Measurements from ENCODE around the gene CBFA2T3.

Gene CBFA2T3

GRCh38 chr16:88842308-88842756 lies 134.7 kb downstream of the CBFA2T3 start:
- no peak for DNase-seq (ENCODE audit: low spot score)
- no peak for TF ChIP-seq CTCF (IDR thresholded peaks at IDR 0.05; ENCODE audit: extremely low read depth, missing control alignments)

- TF ChIP-seq CTCF (IDR thresholded peaks at IDR 0.05; ENCODE audit: extremely low read depth, missing control alignments), result no peak
- DNase-seq (ENCODE audit: low spot score), result no peak
Measured at GRCh38 chr16:88841521-88842307, 135.3 kb downstream of the CBFA2T3 start.

- no peak for TF ChIP-seq CTCF (IDR thresholded peaks at IDR 0.05; ENCODE audit: extremely low read depth, missing control alignments)
- DNase-seq (ENCODE audit: low spot score), result no peak
Measured at GRCh38 chr16:88840600-88841215, 136.3 kb downstream of the CBFA2T3 start.

GRCh38 chr16:88839745-88840599 lies 137.0 kb downstream of the CBFA2T3 start:
- DNase-seq (ENCODE audit: low spot score), result no peak
- no peak for TF ChIP-seq CTCF (IDR thresholded peaks at IDR 0.05; ENCODE audit: extremely low read depth, missing control alignments)

- no peak for DNase-seq (ENCODE audit: low spot score)
Measured at GRCh38 chr16:88839026-88839529, 137.9 kb downstream of the CBFA2T3 start.

GRCh38 chr16:88838566-88838965 lies 138.4 kb downstream of the CBFA2T3 start:
- no peak for TF ChIP-seq CTCF (IDR thresholded peaks at IDR 0.05; ENCODE audit: extremely low read depth, missing control alignments)
- no peak for DNase-seq (ENCODE audit: low spot score)

More at GRCh38 chr16:88839026-88839529, 137.9 kb downstream of the CBFA2T3 start:
- no peak for TF ChIP-seq CTCF (IDR thresholded peaks at IDR 0.05; ENCODE audit: extremely low read depth, missing control alignments)

Data from GM20000 (cell line).